GM12873 (cell line): ENCODE measurements around the gene DIAPH2.

Experiments used
- TF ChIP-seq, protein P1 (sequence below): IDR thresholded peaks from 2 replicates; pipeline ENCODE4 v1.5.1; 2012; ENCODE audit warnings: low read depth, mild to moderate bottlenecking, moderate library complexity, low read length, control low read depth; ENCODE audit not compliant: insufficient read depth; ENCODE audit errors: missing control alignments

The DIAPH2 gene

DNA sequence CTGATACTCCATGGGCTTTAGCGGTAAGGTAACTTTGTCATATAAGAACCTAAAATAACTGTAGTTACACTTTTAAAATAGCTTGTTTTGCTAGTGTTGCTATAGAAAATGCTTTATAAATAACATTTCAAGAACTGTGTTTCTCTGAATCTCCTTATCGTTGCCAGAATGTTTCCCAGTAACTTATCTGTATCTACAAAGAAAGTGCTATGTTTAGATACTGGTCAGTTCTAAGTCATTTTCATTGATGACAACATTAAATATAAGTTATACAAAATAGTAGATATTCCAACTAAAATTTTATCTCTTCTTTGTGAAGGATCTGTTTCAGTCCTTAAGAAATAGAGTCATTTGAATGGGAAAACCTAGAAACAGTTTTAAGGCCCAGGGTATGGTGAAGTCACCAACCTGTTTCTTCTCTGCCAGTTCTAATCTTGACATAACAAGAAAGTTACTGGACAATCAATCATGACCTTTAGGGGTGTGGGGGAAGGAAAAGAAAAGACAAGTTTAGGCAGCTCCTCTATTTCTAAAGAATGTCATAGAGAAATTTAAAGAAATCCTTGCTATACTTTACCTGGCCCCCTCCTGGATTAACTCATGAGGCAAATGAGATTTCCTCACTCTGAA, 625.0 kb downstream of the DIAPH2 start:
- TF ChIP-seq, protein P1, sequence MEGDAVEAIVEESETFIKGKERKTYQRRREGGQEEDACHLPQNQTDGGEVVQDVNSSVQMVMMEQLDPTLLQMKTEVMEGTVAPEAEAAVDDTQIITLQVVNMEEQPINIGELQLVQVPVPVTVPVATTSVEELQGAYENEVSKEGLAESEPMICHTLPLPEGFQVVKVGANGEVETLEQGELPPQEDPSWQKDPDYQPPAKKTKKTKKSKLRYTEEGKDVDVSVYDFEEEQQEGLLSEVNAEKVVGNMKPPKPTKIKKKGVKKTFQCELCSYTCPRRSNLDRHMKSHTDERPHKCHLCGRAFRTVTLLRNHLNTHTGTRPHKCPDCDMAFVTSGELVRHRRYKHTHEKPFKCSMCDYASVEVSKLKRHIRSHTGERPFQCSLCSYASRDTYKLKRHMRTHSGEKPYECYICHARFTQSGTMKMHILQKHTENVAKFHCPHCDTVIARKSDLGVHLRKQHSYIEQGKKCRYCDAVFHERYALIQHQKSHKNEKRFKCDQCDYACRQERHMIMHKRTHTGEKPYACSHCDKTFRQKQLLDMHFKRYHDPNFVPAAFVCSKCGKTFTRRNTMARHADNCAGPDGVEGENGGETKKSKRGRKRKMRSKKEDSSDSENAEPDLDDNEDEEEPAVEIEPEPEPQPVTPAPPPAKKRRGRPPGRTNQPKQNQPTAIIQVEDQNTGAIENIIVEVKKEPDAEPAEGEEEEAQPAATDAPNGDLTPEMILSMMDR: no peak

DNA sequence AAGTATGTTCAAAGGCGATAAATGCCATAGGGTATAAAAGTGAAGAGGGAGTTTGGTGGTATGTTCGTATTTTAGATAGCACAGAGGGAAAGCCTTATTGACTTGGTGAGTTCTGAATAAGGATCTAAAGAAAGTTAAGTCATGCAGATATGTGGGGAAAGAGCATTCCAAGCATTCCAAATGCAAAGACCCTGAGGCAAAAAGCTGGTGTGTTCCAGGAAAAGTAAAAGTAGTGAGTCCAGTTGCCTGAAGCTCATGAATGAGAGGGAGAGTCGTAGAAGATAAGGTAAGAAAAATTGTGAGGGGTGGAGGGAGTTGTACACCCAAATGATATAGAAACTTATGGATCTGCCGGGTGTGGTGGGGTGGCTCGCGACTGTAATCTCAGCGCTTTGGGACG, 625.7 kb downstream of the DIAPH2 start:
- TF ChIP-seq, protein P1: no peak

DNA sequence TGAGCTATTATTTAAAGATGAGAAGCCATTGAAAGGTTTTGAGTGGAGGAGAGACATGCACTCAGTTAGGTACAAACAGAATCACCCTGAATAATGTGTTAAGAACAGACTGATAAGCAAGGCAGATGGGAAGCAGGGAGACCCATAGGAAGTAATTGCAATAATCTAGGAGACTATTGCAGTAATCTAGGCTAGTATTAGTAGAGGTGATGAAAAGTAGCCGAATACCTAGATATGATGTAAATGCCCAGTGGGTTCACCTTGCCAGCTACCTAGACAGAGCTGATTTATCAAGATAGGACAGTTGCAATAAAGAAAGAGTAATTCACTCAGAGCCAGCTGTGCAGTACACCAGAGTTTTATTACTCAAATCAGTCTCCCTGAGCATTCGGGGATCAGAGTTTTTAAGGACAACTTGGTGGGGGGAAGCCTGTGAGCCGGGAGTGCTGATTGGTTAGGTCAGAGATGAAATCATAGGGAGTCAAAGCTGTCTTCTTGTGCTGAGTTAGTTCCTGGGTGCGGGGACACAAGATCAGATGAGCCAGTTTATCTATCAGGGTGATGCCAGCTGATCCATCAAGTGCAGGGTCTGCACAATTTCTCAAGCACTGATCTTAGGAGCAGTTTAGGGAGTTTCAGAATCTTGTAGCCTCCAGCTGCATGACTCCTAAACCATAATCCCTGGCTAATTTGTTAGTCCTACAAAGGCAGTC, 626.6 kb downstream of the DIAPH2 start:
- TF ChIP-seq, protein P1: no peak

DNA sequence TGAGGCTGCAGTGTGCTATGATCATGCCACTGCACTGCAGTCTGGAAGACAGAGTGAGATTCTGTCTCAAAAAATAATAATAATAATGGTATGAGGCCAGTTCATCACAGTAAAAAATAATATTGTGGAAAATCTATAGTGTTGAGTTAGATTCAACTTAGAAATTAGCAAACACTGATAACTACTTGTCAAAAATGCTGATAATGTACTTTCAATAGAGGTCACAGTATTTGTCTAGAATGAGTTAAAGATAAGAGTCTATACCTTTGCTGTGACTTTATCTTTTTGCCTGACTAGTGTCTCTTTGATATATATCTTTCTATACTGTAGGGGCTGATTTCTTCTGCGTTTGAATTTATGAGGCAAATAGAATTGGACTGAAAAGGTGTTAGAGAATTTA, 629.7 kb downstream of the DIAPH2 start:
- TF ChIP-seq, protein P1: no peak

DNA sequence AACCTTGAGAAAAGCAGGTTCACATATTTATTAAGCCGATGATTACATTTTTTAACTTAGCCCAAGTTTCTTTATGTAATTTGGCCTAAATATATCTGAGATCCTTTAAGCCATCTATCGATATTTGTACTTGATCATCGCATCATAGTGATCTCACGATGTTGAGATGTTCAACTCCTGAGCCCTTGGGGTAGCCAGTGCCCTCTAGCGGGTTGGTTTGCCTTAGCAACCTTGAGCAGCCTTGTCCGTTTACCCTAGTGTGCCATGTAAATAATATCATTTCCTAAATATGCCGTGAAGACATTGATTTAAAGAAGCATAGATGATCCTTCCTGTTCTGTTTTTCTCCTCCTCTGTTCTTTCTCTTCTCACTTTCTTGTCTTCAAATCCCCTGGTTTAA, 631.3 kb downstream of the DIAPH2 start:
- TF ChIP-seq, protein P1: peak; percentile 44

DNA sequence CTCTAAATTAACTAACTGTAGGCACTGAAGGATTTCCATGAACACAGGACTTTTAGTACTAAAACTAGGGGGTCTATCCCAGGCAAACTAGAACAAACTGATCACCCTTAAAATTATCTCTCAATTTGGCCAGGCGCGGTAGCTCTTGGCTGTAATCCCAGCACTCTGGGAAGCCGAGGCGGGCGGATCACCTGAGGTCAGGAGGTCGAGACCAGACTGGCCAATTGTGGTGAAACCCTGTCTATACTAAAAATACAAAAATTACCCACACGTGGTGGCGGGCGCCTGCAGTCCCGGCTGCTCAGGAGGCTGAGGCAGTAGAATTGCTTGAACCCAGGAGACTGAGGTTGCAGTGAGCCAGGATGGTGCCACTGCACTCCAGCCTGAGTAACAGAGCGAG, 635.7 kb downstream of the DIAPH2 start:
- TF ChIP-seq, protein P1: no peak

DNA sequence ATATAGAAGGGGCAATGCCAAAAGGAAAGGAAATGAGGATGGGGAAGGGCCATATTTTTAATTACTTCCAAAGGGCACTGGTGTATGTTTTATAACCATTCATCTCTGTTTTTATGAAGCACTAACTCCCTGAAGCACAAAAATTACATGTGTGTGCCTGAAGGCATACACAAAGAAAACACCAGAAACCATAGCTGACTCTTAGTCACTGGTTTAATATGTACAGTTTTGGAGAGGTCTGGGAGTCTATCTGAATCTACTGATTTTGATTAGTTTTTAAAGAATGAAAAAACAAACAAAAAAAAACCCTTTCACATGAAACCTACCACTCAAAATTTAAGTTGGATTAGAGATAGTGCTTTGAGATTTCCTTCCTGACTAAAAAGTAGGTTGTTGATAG, 637.8 kb downstream of the DIAPH2 start:
- TF ChIP-seq, protein P1: no peak
